ENCODE data around the gene RYR3. TPM values are rescaled to one million over a fixed set of nuclear protein-coding genes. Genes with fewer than 3 reads are reported as not detected.

Gene RYR3
- total RNA-seq, 1 donor from 2014 or later, result 1.5 TPM

DNA sequence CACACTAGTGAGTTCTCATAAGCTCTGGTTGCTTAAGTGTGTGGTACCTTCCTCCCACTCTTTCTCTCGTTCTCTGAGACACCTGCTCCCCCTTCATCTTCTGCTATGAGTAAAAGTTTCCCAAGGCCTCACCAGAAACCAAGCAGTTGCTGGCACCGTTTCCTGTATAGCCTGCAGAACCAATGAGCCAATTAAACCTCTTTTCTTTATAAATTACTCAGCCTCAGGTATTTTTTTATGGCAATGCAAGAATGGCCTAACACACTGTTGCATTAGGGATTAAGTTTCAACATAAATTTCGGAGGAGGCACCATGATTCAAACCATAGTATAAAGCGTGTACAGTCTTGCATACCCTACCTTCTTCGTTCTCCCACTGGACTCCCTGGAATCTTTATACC lies 405.3 kb downstream of the RYR3 start:
- Mint-ChIP-seq H3K4me3 (ENCODE audit: unreplicated experiment) (no peak overlapping the region), H3K9me3 (ENCODE audit: unreplicated experiment) (peaks cover 10% of the 10 kb centered on the region)

DNA sequence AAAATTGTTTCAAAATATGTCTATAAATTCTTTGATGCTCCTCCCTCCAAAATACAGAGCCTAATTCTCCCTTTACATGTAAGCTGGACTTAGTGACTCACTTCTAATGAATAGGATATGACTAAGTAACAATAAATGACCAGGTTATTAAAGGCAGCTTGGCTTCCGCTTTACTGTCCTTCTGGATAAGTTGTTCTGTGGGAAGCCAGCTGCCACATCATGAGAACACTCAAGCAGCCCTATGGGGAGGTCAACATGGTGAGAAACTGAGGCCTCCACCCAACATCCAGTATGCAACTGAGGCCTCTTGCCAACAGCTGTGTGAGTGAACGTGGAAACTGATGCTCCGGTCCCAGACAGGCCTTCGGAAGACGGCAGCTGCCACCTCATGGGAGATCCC lies 410.2 kb downstream of the RYR3 start:
- Histone ChIP-seq H3K79me2 (ENCODE audit: insufficient read depth, low read length) (no peaks in the 10 kb centered on the region), H3K4me2 (ENCODE audit: low read length) (peak overlapping the region; percentile 38), H3K36me3 (ENCODE audit: insufficient read depth, low read length) (no peaks in the 10 kb centered on the region), H3K9ac (ENCODE audit: low read length) (no peak overlapping the region), H4K20me1 (ENCODE audit: insufficient read depth, low read length) (no peaks in the 10 kb centered on the region), H3K4me3 (ENCODE audit: insufficient read depth, low read depth, low read length) (no peak overlapping the region), H3K4me1 (ENCODE audit: insufficient read depth, low read length) (peaks cover 11% of the 10 kb centered on the region), H3K27ac (ENCODE audit: low read depth, low read length) (peak overlapping the region; percentile 56), H2AFZ (ENCODE audit: low read depth, low read length) (peak overlapping the region; percentile 48), H3K9me3 (ENCODE audit: insufficient read depth, low read depth, low read length) (no peaks in the 10 kb centered on the region), H3K27me3 (ENCODE audit: insufficient read depth, low read length) (no peaks in the 10 kb centered on the region)
- no peak for TF ChIP-seq EZH2 (IDR thresholded peaks at IDR 0.05; ENCODE audit: insufficient read depth, low read length)
- TF ChIP-seq, protein P1, sequence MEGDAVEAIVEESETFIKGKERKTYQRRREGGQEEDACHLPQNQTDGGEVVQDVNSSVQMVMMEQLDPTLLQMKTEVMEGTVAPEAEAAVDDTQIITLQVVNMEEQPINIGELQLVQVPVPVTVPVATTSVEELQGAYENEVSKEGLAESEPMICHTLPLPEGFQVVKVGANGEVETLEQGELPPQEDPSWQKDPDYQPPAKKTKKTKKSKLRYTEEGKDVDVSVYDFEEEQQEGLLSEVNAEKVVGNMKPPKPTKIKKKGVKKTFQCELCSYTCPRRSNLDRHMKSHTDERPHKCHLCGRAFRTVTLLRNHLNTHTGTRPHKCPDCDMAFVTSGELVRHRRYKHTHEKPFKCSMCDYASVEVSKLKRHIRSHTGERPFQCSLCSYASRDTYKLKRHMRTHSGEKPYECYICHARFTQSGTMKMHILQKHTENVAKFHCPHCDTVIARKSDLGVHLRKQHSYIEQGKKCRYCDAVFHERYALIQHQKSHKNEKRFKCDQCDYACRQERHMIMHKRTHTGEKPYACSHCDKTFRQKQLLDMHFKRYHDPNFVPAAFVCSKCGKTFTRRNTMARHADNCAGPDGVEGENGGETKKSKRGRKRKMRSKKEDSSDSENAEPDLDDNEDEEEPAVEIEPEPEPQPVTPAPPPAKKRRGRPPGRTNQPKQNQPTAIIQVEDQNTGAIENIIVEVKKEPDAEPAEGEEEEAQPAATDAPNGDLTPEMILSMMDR (IDR thresholded peaks at IDR 0.05; ENCODE audit: insufficient read depth, low read depth, low read length), result no peak
- H3K4me3 Mint-ChIP-seq (ENCODE audit: unreplicated experiment), result no peak overlapping the region
- H3K9me3 Mint-ChIP-seq (ENCODE audit: unreplicated experiment), result peaks cover 8% of the 10 kb centered on the region
- FAIRE-seq, result no peak
- peaks cover 7% of the 10 kb centered on the region for H3K4me1 Mint-ChIP-seq (ENCODE audit: low read depth, unreplicated experiment)
- DNase-seq (ENCODE audit: low read depth), result peak; percentile 79
- H3K27me3 Mint-ChIP-seq (ENCODE audit: low read depth, unreplicated experiment), result no peaks in the 10 kb centered on the region
- H3K36me3 Mint-ChIP-seq (ENCODE audit: low read depth, unreplicated experiment), result no peaks in the 10 kb centered on the region
- peak overlapping the region; percentile 75 for H3K27ac Mint-ChIP-seq (ENCODE audit: unreplicated experiment)

More for the DNA sequence above, 405.3 kb downstream of the RYR3 start:
- Histone ChIP-seq H3K4me3 (ENCODE audit: insufficient read depth, low read depth, low read length) (no peak overlapping the region), H2AFZ (ENCODE audit: low read depth, low read length) (no peak overlapping the region), H3K4me1 (ENCODE audit: insufficient read depth, low read length) (peaks cover 1% of the 10 kb centered on the region), H3K36me3 (ENCODE audit: insufficient read depth, low read length) (no peaks in the 10 kb centered on the region), H3K9me3 (ENCODE audit: insufficient read depth, low read depth, low read length) (no peaks in the 10 kb centered on the region), H3K9ac (ENCODE audit: low read length) (no peak overlapping the region), H3K27ac (ENCODE audit: low read depth, low read length) (no peak overlapping the region), H4K20me1 (ENCODE audit: insufficient read depth, low read length) (no peaks in the 10 kb centered on the region), H3K27me3 (ENCODE audit: insufficient read depth, low read length) (no peaks in the 10 kb centered on the region), H3K4me2 (ENCODE audit: low read length) (no peak overlapping the region), H3K79me2 (ENCODE audit: insufficient read depth, low read length) (no peaks in the 10 kb centered on the region)
- FAIRE-seq (no peak), DNase-seq (ENCODE audit: low read depth) (no peak)
- H3K27me3 Mint-ChIP-seq (ENCODE audit: low read depth, unreplicated experiment), result no peaks in the 10 kb centered on the region
- TF ChIP-seq, protein P1 (IDR thresholded peaks at IDR 0.05; ENCODE audit: insufficient read depth, low read depth, low read length), result no peak
- no peak for TF ChIP-seq EZH2 (IDR thresholded peaks at IDR 0.05; ENCODE audit: insufficient read depth, low read length)
- H3K27ac Mint-ChIP-seq (ENCODE audit: unreplicated experiment), result no peak overlapping the region
- no peaks in the 10 kb centered on the region for H3K36me3 Mint-ChIP-seq (ENCODE audit: low read depth, unreplicated experiment)
- peaks cover 3% of the 10 kb centered on the region for H3K4me1 Mint-ChIP-seq (ENCODE audit: low read depth, unreplicated experiment)

DNA sequence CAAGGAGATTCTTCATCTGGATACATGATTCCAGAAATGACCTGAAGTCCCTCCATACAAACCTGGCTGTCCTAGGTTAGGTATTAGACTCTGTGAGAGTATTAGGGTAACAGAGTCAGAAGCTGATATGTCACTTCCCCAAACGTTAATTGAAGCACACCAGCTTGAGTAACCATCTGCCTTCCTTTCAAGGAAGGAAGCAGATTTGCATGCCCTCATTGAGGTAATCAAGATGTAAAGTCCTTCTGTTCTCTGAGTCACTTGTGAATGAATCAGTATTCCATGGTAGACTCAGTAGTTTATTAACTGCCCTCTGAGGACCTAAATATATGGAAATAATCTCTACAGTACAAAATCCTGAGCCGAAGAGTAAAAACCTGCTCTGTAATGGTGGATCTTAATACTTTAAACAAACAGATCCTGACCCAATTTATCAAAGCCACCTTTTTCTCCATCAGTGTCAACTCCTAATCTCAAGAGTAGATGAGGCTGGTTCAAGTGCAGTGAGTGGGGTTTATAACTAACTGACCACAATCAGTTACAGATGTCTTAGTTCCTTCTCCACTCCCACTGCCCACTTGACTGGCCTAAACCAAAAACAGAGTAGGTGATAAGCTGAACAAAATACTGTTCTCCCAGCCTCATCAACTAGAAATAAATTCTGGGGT lies 411.4 kb downstream of the RYR3 start:
- H2AFZ ChIP-seq (ENCODE audit: low read depth, low read length), result no peak overlapping the region
- H3K9me3 ChIP-seq (ENCODE audit: insufficient read depth, low read depth, low read length), result no peaks in the 10 kb centered on the region
- no peaks in the 10 kb centered on the region for H4K20me1 ChIP-seq (ENCODE audit: insufficient read depth, low read length)
- no peaks in the 10 kb centered on the region for H3K36me3 ChIP-seq (ENCODE audit: insufficient read depth, low read length)
- H3K27ac ChIP-seq (ENCODE audit: low read depth, low read length), result peak overlapping the region; percentile 41
- no peak overlapping the region for H3K4me3 ChIP-seq (ENCODE audit: insufficient read depth, low read depth, low read length)
- H3K9ac ChIP-seq (ENCODE audit: low read length), result no peak overlapping the region
- peaks cover 11% of the 10 kb centered on the region for H3K4me1 ChIP-seq (ENCODE audit: insufficient read depth, low read length)
- H3K27me3 Mint-ChIP-seq (ENCODE audit: low read depth, unreplicated experiment), result no peaks in the 10 kb centered on the region
- no peaks in the 10 kb centered on the region for H3K27me3 ChIP-seq (ENCODE audit: insufficient read depth, low read length)
- peak overlapping the region; percentile 6 for H3K4me2 ChIP-seq (ENCODE audit: low read length)
- H3K79me2 ChIP-seq (ENCODE audit: insufficient read depth, low read length), result no peaks in the 10 kb centered on the region
- no peaks in the 10 kb centered on the region for H3K36me3 Mint-ChIP-seq (ENCODE audit: low read depth, unreplicated experiment)
- H3K9me3 Mint-ChIP-seq (ENCODE audit: unreplicated experiment), result peaks cover 5% of the 10 kb centered on the region
- TF ChIP-seq, protein P1 (IDR thresholded peaks at IDR 0.05; ENCODE audit: insufficient read depth, low read depth, low read length), result no peak
- TF ChIP-seq EZH2 (IDR thresholded peaks at IDR 0.05; ENCODE audit: insufficient read depth, low read length), result no peak
- no peak overlapping the region for H3K4me3 Mint-ChIP-seq (ENCODE audit: unreplicated experiment)
- no peak overlapping the region for H3K27ac Mint-ChIP-seq (ENCODE audit: unreplicated experiment)
- DNase-seq (ENCODE audit: low read depth), result peak; percentile 67
- no peak for FAIRE-seq
- peaks cover 7% of the 10 kb centered on the region for H3K4me1 Mint-ChIP-seq (ENCODE audit: low read depth, unreplicated experiment)

Data from astrocyte (in vitro differentiated cells and primary cell).